GM10266 (cell line): Measurements from ENCODE around the gene HSDL2.

Experiments
- DNase-seq: peaks from one replicate; pipeline ENCODE4 v3.0.0; 2012; ENCODE audit errors: extremely low spot score
- CTCF ChIP-seq: IDR thresholded peaks from 2 replicates; pipeline ENCODE4 v1.5.1; 2012; ENCODE audit warnings: mild to moderate bottlenecking, low read depth; ENCODE audit not compliant: control insufficient read depth, insufficient read depth; ENCODE audit errors: missing control alignments

HSDL2 gene

DNA sequence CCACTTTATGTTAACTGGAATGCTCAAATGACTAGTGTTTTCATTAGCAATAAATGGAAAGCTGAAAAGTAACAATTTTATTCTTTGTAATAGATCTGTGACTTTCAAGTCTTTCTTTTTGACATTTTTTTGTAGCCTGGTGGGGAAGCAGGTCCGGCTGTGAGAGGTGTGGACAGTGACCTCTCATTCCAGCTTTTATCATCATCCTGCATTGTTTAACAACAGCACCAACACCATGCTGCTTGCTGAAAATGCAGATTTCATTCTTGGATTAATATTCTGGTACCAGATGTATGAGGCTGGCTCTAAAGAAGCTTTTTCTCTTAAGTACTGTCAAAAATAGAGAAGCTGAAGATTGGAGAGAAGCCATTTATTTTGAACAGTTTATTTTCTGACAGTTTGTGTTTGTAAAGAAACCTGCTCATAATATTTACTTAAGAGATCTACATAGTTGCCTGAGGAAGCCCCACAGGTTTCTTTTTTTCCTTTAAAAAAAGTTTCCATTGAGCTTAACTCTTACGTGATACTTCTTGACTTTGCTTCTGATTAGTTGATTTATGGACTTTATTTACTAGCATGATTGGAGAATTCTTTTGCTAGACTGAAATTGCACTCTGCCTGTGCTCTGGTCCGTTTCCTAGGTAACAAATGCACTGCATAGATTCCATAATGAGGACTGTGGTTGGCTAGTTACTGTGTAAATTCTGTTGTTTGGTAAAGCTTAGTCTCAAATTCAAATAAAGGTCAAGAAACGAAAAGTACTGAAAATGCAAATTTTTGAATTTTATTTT, 110.2 kb downstream of the HSDL2 start:
- TF ChIP-seq CTCF: no peak
- DNase-seq: no peak

GRCh38 chr9:112493393-112494137, 113.7 kb downstream of the HSDL2 start:
- TF ChIP-seq CTCF: no peak
- DNase-seq: no peak

DNA sequence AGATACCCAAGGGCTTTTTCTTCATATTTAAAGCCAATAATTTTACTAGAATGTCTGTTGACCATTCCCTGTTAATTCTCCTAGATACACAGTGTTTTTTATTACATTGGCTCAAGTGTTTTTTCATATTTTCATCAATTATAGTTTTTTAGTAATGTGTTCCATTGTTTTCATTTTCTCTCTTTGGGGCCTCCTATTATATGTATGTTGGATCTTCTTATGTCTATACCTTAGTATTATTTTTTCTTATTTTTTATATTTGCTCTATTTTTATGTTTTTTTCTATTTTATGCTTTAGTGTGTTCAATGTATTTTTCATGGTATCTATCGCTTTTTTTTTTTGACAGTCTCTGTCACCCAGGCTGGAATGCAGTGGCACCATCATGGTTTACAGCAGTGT, 114.2 kb downstream of the HSDL2 start:
- TF ChIP-seq CTCF: no peak
- no peak for DNase-seq

- DNase-seq: no peak
- TF ChIP-seq CTCF: no peak
Observed at GRCh38 chr9:112495614-112496013, 115.7 kb downstream of the HSDL2 start.

GRCh38 chr9:112496074-112496722, 116.3 kb downstream of the HSDL2 start:
- DNase-seq: no peak
- TF ChIP-seq CTCF: no peak

DNA sequence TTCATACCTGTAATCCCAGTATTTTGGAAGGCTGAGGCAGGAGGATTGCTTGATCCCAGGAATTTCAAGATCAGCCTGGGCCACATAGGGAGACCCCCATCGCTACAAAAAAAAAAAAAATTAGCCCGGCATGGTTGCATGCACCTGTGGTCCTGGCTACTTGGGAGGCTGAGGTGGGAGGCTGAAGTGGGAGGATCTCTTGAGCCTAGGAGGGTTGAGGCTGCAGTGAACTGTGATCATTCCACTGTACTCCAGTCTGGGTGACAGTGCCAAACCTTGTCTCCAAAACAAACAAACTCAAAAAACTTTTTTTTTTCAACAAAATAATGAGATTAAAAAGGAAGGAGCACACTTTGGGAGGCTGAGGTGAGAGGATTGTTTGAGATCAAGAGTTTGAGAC, 120.9 kb downstream of the HSDL2 start:
- DNase-seq: no peak
- no peak for TF ChIP-seq CTCF
